HG03457 (cell line): ENCODE data around the gene FAM43A.

Experiments used
- ATAC-seq: cut with Tn5 transposase; IDR thresholded peaks from one replicate; pipeline ENCODE4 v1.9.1; 2021; ENCODE audit warnings: moderate number of reproducible peaks; ENCODE audit not compliant: unreplicated experiment

Gene FAM43A

DNA sequence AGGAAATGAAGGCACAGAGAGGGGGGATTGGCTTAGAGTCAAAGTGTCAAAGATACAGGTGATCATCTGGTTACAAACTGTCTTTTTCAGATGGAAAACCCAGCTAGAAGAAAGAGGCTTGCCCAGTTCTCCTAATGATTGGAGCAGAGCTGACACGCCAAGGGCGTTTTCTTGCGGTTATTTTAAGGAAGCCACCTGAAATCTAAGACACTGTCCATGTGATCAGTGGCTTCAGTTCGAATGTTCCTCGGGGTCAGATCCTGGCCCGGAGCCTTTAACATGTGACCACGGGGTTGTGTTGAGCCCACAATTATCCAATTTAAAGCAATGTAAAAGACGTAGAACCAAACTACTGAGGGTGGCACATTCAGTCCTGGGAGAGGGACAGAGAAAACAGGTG is 19.5 kb downstream of the FAM43A start:
- no peak for ATAC-seq

DNA sequence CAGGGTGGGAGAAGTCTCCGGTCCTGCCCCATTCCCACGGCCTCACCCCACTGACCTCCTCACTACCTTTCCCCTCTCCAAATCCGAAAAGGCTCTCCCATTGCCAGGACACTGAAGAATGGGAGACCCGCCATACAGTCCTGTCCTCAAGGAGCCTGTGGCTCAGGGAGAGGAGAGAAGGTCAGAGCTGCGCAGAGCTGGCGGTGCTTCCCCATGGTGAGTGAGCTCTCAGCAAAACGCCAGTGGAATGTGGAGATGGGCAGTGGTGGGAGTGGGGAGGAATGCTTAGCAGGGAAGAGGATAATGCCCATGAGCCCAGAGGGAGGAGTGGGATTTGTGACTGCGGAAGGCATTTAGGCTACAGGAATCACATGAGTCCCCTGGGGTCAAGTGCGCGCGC is 20.1 kb downstream of the FAM43A start:
- ATAC-seq: no peak

DNA sequence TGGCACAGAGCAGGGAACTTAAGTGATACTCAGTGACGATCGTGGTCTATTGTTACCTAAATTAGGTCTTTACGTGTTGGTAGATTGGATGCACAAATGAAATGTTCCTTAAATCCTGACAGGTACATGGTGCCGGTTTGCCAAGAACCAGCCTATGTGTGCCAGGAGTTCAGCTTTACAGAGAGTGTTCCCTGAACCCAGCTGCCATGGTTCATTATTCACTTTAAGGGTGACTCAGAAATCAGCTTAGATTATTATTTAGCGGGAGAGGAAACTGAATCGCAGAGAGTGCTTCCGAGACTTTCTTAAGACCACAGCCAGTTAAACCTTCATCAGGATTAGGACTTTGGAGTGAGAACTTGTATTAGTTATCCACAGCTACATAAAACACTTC is 21.5 kb downstream of the FAM43A start:
- no peak for ATAC-seq

DNA sequence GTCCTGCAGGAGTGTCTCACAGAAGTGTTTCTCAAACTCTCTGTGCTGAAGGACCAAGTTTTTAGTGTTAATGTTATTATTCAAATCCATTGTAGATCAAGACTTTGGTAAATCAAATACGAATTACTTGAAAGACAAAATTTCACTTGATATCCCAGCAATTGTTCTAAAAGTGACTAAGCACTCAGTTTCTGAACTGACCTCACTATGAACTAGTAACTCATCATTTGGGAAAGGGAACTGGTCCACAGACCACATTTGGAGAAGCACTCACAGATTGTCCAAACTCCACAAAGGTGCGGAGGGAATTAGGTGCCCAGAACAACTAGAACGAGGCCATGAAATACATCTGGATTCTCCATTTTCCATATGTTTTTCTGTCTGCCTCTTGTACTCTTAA is 25.6 kb downstream of the FAM43A start:
- no peak for ATAC-seq

DNA sequence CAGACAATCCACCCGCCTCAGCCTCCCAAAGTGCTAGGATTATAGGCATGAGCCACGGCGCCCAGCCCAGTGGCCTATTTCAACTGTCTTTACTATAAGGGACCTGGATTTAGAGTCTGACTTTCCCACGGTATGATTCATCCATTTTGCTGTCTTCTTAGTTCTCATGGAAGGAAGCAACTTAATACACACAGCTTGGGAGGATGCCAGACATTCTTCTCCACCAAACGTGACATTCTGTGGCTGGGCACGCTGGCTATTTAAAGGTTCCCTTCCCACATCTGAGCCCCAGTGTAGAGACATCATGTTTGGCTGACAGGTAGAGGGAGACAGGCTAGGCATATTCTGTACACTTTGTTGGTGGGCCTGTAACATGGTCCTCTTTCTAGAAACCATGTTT is 26.2 kb downstream of the FAM43A start:
- ATAC-seq: no peak

DNA sequence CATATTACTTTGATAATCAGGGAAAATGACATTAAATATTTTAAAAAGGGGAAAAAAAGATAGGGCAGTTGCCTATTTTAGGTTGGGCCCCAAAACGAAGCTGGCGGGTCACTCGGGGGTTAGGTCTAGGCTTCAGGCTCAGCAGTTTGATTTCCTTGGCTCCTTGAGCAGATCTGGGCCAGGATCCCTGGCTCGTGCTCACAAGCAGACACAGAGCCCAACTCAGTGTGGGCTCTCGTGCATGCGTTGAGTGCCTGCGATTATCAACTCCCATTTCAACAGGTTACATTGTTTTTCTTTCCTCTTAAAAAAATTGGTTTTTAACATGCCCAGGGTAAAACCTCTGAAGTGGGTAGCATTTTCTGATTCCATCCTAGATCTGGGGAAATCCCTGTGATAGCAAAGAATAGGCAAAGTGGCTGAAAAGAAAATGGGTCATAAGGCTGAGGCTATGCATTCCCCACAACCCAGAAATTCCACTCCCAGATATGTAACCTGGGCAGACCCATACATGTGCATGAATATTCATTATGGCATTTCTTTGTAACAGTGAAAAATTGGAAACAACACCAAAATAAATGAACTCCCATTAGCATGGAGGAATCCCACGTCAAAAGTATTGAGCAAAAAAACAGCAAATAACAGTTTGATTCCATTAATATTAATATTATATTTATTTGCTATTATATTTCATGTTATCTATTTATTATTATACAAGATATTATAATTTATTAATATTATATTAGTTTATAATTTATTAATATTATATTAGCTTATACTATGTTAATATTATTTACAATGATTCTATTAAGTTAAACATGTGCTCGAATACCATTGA is 27.8 kb downstream of the FAM43A start:
- no peak for ATAC-seq

DNA sequence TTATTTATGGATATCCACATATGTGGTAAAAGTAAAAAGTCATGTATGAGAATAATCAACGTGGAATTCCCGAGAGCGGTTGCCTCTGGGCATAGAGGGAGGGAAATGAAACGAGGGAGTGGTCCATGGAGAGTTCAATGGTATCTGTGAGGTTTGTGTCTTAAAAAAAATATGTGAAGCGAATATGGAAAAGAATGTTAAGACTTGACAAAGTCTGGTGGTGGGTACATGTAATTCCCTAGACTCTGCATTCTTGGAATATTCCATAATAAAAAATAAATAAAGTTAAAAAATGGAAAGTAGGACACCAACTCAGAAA is 28.4 kb downstream of the FAM43A start:
- ATAC-seq: no peak

DNA sequence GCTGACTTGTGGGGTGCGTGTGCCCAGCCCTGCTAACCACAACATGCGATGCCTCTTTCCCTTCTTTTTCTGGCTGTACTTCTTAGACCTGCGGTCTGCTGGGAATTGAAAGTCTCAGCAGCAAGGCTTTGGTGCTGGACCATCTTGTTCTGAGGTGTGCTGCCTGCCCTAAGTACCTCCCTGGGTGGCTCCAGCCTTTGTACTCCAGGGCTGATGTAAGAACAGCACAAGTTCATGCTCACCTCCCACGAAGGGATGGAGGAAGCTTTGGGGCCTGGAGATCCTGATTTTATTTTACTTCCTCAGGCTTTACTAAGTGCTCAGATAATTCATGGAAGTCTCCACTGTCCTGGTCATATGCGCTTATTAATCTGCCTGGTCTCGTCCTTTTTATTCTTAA is 28.9 kb downstream of the FAM43A start:
- no peak for ATAC-seq

DNA sequence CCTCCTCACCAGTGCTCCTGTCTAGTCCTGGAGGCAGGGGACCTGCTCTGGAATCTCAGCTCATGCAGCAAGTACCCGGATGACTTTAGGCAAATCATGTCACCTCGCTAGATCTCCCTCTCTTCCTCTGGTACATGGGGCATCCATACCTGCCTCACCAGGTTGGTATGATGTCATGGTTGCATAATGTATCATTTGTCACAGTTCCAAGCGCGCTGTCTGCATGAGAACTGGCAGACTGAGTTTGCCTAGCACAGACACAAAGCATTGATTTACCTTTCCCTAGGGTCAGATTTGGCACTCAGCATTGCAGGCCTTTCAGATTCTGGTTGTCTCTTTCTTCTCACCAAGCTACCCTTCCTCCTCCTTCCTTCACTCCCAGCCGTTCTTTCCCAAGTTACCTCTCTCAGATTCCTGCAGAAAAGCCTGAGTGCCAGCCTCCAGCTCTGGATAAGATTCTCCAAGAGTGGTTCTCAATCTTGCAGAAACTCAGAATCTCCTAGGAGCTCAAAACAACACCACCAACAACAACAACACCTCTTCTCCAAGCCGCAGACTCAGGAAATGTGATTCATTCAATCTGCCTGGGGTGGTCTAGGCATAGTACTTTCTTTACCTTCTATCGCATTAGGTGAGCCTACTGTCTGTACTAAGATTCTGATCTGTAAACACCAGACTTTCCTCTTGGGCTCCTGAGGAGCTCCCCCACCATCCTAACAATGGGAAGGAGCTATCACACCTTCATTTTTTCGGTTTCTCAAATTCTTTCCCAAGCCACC is 29.5 kb downstream of the FAM43A start:
- ATAC-seq: no peak

DNA sequence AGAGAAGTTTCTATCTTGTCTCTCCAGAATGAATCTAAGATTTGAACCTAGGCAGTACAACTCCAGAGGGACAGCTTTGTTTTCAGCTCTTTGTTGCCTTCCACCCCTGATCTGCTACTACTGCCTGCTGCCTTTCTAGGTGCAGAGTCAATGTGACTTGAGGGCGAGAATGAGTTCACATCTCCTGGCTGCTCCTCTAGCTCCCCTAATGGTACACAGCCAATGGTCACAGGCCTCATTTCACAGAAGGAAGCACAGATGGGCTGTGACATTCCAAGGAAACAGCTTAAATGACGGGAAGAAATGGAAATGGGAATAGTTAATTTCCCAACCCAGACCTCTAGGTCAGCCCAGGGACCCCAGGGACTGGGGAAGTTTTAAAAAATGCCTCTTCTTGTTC is 32.4 kb downstream of the FAM43A start:
- no peak for ATAC-seq

DNA sequence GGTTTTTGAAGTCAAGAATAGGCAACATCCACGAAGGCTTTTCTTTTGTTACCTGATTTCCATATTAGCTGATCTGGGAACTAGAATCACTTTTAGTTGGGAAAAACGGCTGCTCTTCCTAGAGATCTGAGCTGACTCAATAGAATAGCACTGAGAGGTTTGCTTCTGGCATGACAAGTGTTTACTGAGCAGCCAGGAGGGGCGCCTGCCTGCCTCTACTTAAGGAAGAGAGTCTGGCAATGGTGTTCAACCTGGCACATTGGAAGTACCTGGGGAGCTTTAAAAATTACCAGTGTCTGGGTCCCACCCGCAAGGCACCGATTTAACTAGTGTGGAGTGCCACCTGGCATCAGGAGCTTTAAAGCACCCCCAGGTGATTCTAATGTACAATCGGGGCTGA is 34.4 kb downstream of the FAM43A start:
- no peak for ATAC-seq

DNA sequence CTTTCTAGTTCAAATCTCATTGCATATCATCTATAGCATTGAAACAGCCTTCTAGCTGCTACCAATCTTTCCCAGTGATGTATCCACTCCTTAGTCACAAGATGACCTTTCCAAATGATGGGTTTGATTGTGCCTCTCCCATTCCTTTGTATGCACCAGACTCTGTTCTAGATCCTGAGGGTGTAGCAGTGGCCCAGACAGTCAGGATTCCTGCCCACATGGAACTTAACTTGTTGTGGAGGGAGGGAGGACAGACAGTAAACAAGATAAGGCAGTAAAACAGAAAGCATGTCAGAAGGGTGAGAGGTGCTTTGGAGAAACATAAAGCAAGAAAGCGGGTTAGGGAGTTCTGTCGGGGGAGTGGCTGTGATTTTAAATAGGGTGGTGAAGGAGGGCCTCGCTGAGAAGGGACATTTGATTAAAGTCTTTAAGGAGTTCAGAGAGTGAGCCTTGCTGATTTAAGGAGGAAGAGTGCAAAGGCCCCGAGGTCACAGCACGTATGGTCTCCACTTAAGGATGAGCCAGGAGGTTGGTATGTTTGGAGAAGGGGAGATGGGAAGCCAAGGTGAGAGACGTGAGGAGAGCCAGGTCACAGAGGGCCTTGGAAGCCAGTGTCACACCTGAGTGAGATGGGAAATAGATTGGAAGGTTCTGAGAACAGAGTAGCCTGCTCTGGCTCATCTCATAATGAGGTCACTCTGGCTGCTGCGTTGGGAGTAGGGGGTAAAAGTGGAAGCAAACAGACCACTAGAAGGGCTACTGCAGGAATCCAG is 38.3 kb downstream of the FAM43A start:
- no peak for ATAC-seq

DNA sequence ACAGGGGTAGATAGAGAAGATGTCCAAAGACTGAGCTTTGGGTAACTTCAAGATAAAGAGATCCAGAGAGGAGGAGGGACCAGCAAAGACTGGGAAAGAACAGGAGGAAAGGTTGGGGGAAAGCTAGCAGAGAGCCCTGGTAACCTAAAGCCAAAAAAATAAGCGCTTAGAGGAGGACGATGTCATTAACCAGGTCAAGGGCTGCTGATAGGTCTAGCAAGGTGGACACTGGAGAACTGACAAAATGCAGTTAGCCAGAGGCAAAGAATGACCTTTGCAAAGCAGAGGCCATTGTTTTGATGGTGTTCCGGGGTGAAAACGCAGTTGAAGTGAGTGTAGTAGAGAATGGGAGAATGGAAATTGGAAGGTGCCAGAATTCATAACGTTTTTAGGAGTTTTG is 39.7 kb downstream of the FAM43A start:
- ATAC-seq: no peak

DNA sequence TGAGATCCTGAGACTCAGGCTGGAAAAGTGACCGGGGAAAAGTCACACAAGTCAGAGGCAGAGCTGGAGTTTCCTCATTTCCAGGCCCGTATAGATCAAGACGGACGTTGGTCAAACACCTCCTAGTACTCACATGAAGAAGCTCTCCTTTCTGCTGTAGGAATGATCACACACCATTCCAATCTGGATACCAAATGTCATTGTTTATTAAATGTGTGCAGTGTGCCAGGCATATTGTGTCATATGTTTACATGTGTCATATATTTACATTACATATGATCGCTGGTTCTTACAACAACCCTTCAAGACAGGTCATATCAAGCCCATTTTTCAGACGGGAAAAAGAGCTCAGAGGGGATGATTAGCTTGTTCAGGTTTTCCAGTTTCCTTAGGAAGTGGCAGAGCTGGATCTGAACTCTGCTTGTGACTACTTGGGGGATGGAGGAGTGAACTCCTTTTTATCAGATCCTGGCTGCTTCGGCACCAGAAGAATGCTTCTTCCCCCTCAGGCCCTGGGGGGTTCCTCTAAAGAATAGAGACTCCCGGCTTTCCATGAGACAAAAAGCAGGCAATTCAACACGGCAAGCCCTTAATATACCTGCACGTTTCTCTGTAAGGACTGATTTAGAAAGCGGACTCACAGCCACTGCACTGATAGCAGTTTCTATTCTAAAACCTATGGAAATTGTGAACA is 41.9 kb downstream of the FAM43A start:
- ATAC-seq: no peak

DNA sequence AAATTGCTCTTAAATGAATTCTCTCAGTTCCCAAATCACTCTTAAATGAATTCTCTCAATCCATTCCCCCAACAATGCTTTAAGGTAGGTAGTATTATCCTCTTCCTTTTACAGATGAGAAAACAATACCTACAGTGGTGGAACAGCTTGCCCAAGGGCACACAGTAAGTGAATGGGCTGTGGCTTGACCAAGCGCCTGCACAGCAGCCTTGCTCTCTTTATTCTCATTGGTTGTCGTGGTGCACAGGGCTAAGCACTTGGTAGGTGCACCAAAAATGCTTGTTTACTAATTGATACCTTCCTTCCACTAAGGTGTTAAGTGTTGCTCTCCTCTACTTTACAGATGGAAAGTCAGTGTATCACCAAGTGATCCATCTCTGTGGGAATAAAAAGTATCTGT is 43.3 kb downstream of the FAM43A start:
- ATAC-seq: no peak

DNA sequence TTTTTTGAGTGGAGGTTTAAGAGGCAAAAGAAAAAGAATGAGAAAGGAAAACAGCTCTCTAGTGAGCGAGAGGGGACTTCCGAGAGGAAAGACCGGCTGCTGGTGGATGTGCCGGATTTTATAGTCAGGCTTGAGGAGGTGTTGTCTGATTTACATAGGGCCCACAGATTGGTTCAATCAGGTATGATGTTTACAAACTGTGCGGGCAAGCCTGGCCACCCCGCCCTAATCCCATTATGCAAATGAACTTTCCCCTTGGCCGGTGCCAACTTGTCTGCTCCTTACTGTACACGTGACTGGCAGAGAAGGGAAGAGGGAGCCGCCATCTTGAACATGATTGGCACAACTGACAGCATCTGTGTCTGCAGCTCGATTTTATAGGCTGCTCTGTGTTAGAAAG is 44.7 kb downstream of the FAM43A start:
- no peak for ATAC-seq

DNA sequence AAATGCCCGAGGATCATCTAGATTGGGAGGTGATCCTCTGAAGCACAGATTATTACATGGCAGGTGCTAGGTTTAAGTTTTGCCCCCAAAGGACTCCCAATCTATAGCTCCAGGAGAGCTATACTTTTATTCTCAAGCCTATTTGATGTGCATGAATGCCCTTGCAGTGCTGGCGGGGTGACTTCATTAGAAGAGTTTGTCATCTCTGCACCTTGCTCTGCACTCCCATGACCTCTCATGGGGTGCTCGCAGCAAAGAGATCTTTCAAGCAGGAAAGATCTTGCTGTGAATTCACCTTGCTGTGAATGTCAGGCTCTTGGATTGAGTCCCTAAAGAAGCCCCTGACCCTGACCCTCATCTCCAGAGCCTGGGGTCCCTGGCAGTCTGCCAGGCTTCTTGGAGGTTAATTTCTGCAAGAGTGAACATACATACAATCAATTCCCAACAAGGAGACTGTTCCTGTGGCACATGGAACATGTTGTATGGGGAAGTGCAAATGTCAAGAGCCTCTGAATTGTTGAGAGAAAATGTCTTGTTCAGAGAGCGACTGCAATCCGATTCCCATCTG is 45.9 kb downstream of the FAM43A start:
- no peak for ATAC-seq

DNA sequence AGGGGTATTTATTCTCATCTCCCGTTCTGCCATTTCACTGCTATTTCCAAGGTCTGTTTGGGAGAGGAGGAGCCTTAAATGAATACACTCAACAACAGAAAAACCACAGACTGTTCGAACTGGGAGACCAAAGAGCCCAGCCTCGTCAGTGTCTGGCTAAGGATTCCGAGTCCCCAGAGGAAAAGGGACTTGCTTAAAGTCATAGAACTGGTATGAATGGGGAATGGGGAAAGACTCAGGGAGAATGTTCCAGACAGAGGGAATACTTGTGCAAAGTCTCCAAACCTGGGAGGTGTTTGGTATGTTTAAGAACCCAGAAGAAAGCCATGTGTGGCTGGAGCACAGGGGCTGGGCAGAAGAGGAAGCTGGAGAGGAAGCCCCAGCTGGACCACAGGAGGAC is 46.9 kb downstream of the FAM43A start:
- no peak for ATAC-seq

DNA sequence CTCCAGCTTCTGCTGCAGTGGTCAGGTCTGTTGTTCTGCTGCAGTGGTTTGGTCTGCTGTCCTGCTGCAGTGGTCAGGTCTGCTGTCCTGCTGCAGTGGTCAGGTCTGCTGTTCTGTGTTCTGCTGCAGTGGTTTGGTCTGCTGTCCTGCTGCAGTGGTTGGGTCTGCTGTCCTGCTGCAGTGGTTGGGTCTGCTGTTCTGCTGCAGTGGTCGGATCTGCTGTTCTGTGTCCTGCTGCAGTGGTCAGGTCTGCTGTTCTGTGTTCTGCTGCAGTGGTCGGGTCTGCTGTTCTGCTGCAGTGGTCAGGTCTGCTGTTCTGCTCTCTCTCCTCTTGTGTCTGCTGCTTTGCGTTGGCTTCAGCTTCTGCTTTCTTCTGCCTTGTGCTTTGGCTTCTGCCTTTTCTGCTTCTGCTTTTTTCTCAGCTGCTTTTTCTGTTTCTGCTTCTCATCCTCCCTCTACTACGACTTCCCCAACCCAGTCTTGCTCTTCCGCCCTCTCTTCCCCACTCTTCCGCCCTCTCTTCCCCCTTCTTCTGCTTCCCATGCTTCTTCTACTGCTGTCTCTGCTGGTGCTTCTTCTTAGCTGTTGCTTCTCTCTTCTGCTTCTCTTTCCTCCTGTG is 50.7 kb downstream of the FAM43A start:
- ATAC-seq: no peak

DNA sequence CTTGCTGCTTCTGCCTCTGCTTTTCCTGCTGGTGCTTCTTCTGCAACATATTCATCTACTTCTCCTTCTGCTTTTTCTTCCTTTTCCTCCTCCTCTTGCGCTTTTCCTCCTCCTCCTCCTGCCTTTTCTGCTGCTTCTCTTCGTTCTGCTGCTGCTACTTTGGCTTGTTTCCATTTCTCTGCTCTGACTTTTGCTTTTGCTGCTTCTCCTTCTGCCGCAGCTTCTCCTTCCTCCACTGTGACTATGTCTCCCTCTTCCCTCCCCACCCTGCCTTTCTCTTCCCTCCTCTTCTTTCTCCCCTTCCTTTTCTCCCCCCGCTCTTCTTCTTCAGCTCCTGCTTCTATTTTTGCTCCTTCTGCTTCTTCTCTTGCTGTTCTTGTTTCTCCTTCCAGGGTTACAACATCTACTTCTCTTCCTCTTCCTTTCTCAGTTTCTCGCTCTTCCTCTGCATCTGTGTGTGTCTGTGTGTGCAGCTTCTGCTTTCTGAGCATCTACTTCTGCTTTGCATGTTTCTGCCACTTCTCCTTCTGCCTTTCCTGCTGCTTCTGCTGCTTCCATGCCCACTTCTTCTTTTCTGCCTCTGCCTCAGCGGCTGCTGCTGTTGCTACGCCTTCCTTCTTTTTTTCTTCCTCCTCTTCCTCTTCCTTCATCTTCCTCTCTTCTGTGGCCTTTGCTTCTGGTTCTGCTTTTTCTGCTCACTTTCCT is 51.4 kb downstream of the FAM43A start:
- no peak for ATAC-seq
